Stimulated activated CD4-positive, alpha-beta T cell treated with anti-CD3 and anti-CD28 coated beads, Interleukin-2, amount 100 ng/mL, for 24 hours (primary cell): ENCODE measurements around the gene NAV2.
A peak's percentile ranks its signal among the peaks of the same experiment; 100 is the strongest.

Experiments used
- DNase-seq, 2 donors: peaks; one replicate each; pipeline ENCODE4 v3.0.0-alpha.2; 2020

Gene NAV2

GRCh38 chr11:20137637-20138036, 425.0 kb downstream of the NAV2 start:
- no peak for DNase-seq

- DNase-seq = no peak
Observed at GRCh38 chr11:20138707-20139106, 426.1 kb downstream of the NAV2 start.

DNA sequence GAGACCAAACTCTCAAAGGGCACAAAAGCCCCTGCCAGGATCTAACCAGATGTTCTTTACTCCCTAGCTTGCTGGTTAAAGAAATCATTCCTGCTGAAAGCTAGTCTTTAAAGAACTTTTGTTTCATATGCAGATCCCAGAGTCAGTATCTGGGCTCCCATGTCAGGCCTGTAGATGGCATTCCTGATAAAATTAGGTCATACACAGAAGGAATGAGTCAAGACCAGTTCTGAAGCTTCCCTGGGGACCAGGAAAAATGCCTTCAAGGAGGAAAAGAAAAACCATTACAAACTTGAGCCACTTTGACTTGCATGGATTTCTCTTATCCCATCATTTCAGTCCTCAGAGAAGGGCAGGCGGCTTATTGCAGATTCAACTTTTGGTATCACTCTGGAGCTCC, 441.7 kb downstream of the NAV2 start:
- no peak for DNase-seq

GRCh38 chr11:20155683-20156279, 443.1 kb downstream of the NAV2 start:
- no peak for DNase-seq

DNA sequence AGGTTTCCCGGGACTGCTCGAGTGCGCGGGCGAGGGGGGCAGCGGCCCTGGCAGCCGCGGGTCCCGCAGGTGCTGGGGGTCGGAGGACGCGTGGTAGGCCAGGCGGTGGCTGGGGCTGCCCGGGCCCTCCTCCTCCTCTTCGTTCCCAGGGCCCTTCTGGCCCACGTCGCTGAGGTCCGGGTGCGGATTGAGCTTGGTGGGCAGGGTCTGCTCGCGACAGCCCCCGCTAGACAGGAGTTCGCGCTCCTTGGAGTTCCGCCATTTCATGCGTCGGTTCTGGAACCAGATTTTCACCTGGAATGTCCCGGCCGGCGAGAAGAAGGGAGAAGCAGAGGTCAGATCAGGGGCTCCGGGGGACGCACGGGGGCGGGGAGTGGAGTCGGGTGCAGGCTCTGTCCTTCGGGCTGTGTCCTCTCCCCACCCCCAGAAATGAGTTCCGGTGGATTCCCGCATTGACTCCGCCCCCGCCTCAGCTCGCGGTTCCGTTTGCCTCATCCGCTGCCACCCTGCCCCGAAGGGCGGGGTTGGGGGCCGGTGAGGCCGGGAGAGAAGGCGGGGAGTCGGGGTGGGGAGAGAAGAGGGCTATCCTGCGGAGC, 443.7 kb downstream of the NAV2 start:
- peak; percentile 52 to 60 for DNase-seq

- DNase-seq = peak; percentile 26 to 38
Observed at GRCh38 chr11:20156876-20157613, 444.4 kb downstream of the NAV2 start.

- no peak for DNase-seq
Observed at GRCh38 chr11:20157728-20158127, 445.1 kb downstream of the NAV2 start.

- DNase-seq = no peak
Observed at GRCh38 chr11:20158597-20159257, 446.1 kb downstream of the NAV2 start.

- no peak for DNase-seq
Observed at GRCh38 chr11:20159466-20160381, 447.1 kb downstream of the NAV2 start.

GRCh38 chr11:20160425-20161229, 448.0 kb downstream of the NAV2 start, which contains the start of gene DBX1:
Gene DBX1 (minus strand): TSS chr11:20160475. CDS start chr11:20160324, 151 bp downstream.
- no peak for DNase-seq

GRCh38 chr11:20161230-20161918, 448.7 kb downstream of the NAV2 start:
- no peak for DNase-seq

GRCh38 chr11:20161923-20162744, 449.5 kb downstream of the NAV2 start:
- DNase-seq = no peak

DNA sequence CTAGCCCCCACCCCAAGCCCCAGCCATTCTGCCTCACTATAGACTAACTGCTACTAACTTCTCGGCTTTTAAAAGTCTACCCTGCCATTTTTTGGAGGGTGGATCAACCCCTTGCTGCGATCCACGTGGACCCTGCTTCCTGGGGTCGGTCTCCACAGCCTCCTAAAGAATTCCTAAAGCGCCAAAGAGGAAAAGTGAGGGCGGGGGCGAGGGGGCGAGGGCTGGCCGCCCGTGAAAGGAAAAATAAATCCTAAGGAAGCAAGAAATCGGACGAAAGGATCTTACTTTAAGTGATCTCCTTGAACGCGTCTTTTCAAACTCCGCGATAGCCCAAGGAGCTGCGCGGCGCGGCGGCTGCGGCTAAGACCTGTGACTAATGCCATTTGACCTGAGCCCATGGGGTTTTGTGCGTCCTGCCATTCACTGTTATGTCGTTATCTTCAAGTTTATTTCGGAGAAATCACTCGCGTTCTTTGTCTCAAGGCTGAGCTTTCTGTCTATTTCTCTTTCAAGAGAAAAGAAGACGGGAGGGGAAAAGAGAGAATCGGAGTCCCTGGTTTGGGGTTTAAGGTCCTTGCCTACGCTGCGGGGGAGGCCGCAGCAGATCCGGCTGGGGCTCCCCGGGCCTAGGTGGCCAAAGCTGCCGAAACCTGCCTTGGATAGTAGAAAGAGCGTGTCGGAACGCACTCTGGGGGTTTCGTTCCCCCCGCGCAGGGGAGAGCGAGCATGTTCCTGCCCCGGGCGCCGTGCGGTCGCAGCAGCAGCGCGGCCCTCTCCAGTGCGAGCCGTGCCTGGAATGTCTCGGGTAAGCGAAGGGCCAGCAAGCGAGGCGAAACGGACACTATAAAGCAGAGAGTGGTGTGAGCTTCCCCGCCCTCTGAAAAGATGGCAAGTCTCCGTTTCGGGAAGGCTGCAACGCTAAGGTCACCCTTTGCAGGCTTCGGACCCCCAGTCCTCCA, 450.5 kb downstream of the NAV2 start:
- DNase-seq = peak in 1 of 2 donors; percentile 39

DNA sequence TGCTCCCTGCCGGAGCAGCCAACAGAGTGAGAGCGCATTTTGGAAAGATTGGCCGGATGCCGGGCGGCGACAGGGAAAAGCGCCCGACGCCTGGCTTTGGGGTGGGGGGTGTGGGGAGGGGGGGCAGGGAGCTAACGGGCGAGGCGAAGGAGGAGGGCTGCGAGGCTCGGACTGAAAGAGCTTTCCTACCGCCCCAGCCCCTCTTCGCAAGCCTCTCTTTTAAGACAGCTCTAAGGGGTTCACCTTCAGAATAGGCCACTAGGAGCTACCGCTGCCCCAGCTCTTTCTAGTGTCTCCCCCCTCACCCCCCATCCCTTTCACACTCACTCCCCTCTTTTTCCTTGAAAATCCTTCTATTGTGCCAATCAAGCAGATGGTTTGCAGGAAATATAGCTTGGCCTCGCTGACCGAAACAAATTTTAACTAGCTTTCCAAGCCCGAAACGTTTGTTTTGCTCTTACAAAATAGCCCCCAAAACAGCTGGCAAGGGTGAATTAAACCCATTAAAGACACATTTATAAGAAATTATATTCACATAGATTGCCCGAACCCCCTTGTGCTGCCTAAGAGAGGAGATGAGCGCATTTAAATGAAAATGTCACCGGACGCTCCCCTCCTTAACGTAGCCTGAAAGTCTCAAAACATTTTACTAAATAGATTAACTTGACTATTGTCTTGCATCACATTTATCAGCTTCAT, 451.3 kb downstream of the NAV2 start:
- no peak for DNase-seq
